Heart right ventricle (tissue), 16 donors: ENCODE measurements around the gene SLC39A10. TPM values are rescaled to one million over a fixed set of nuclear protein-coding genes. Genes with fewer than 3 reads are reported as not detected.

Experiments
- ATAC-seq, 8 donors: fragments of 200-7000 bp; cut with Tn5 transposase; one replicate each; pipeline ENCODE4 v1.9.1; 2020; ENCODE audit warnings: mild to moderate bottlenecking in 8 of 8, moderate library complexity in 8 of 8, moderate number of reproducible peaks in 1 of 8
- DNase-seq, 2 donors: peaks; one replicate each; pipeline ENCODE4 v3.0.0-alpha.2; 2020
- H3K27ac ChIP-seq, 10 donors: fragments of 200-600 bp; sonication (generic) in 2 of 10; one replicate each; pipeline versions ENCODE4 v1.5.0 to v1.8.0; 2020 to 2022; ENCODE audit warnings: mild to moderate bottlenecking in 3 of 10
- H3K27me3 ChIP-seq, 7 donors: fragments of 200-600 bp; one replicate each; pipeline ENCODE4 v1.8.0; 2021 to 2022; ENCODE audit warnings: mild to moderate bottlenecking in 2 of 7
- H3K36me3 ChIP-seq, 9 donors: fragments of 200-600 bp; sonication (generic) in 1 of 9; one replicate each; pipeline versions ENCODE4 v1.5.0 to v1.8.0; 2020 to 2022; ENCODE audit warnings: mild to moderate bottlenecking in 2 of 9
- H3K4me1 ChIP-seq, 9 donors: fragments of 200-600 bp; sonication (generic) in 1 of 9; one replicate each; pipeline versions ENCODE4 v1.5.0 to v1.8.0; 2020 to 2022; ENCODE audit warnings: mild to moderate bottlenecking in 4 of 9
- H3K4me3 ChIP-seq, 10 donors: fragments of 200-600 bp; sonication (generic) in 2 of 10; one replicate each; pipeline versions ENCODE4 v1.5.0 to v1.8.0; 2020 to 2022; ENCODE audit warnings: mild to moderate bottlenecking in 7 of 10, moderate library complexity in 2 of 10
- H3K9me3 ChIP-seq, 11 donors: fragments of 200-600 bp in 10 of 11; sonication (generic) in 2 of 11; one replicate each; pipeline versions ENCODE4 v1.5.0 to v1.8.0; 2013 to 2022; ENCODE audit warnings: mild to moderate bottlenecking in 2 of 11, control low read depth in 1 of 11, moderate library complexity in 1 of 11
- CTCF ChIP-seq, 9 donors: fragments of 200-600 bp; sonication (generic) in 2 of 9; IDR thresholded peaks; one replicate each; pipeline versions ENCODE4 v1.5.0 to v1.8.0; 2021 to 2022; ENCODE audit warnings: antibody characterized with exemption in 9 of 9, mild to moderate bottlenecking in 5 of 9, moderate library complexity in 1 of 9
- WGBS, 2 donors: extraction: QIAGEN DNeasy Blood & Tissue Kit; methylation state at CpG; one replicate each; pipeline ENCODE4 v1.1.7; 2013; ENCODE audit warnings: inconsistent platforms in 1 of 2; 5-methylcytosine and 5-hydroxymethylcytosine counted together
- intact Hi-C, 10 donors: fragments of 100-400 bp; cut with DNase I; formaldehyde crosslinking; loops; one replicate each; pipeline versions ENCODE4 v1.11.1 to v1.14.2; 2022
- polyA plus RNA-seq, 2 donors: library from polyadenylated mRNA; stranded (reverse); fragments of 200-250 nt; gene quantifications; one replicate each; pipeline ENCODE4 v1.2.3, GENCODE V29; 2013
- total RNA-seq, 10 donors: library from RNA; stranded (reverse); fragmentation: NEBNext Ultra II Directional in 3 of 10; extraction: Animal tissue kit (Norgen Biotek cat#: 25700) in 3 of 10; gene quantifications; one replicate each; pipeline versions ENCODE4 v1.2.1 to v1.2.4, GENCODE V29; 2021 to 2023
- donor health status: Arrhythmogenic right ventricular cardiomyopathy.
- donor health status: ischemic (EF 13 %, LVEDD 7.1; RV severe dilation, severe dysfunction).
- donor health status: healthy with polysubstance abuse.
- donor health status: DM: no; HTN: yes; CAD: no.
- donor health status: DM: no; HTN: no; CAD: no.
- donor health status: ischemic (EF 25% LVEDD 6.9; RV normal size, moderate dysfunction).
- donor health status: ischemic (EF 25% LVEDD 5.7; RV mildly dilated, moderate dysfunction).
- donor health status: healthy.
- donor health status: DM: yes; HTN: yes; CAD: no.
- donor health status: Ischemic cardiomyopathy.
- donor health status: ischemic (EF 35%, LVEDD 5.7; RV mildly dilated, moderate dysfunction).
- donor health status: nonischemic (EF 11% LVEDD 7.7; RV severe dilation, severe dysfunction).
- donor health status: DM: yes; HTN: yes; CAD: no.
- donor health status: PGD.
- donor health status: ischemic (EF 29% LVEDD 5.4; RV normal size, mild dysfunction).
- donor health status: nonischemic (EF 23%, LVEDD 6.1; RV moderate dilation, normal function).

The SLC39A10 gene
- total and polyA plus RNA-seq, 12 donors: 5.9 to 12.9 (median 8.3) TPM

- no peak for TF ChIP-seq CTCF (IDR thresholded peaks at IDR 0.05)
- Histone ChIP-seq H3K27me3 (no peaks in the 10 kb centered on the region), H3K4me3 (no peak overlapping the region), H3K27ac (no peak overlapping the region), H3K36me3 (peaks cover 0 to 7% (median 0%) of the 10 kb centered on the region in 9 donors), H3K4me1 (no peaks in the 10 kb centered on the region), H3K9me3 (no peaks in the 10 kb centered on the region)
- ATAC-seq (no peak), DNase-seq (no peak)
- intact Hi-C loops: no loop called here
- 91 to 92% methylated on average over 4 of the region's 4 CpGs for WGBS, 2 donors
Observed at GRCh38 chr2:195672674-195673073, 15.6 kb downstream of the SLC39A10 start.

GRCh38 chr2:195674491-195675221, 17.6 kb downstream of the SLC39A10 start:
- intact Hi-C loops: no loop called here
- Histone ChIP-seq H3K4me1 (no peaks in the 10 kb centered on the region), H3K27ac (no peak overlapping the region), H3K9me3 (no peaks in the 10 kb centered on the region), H3K4me3 (no peak overlapping the region), H3K36me3 (peaks cover 0 to 7% (median 0%) of the 10 kb centered on the region in 9 donors), H3K27me3 (no peaks in the 10 kb centered on the region)
- no peak for TF ChIP-seq CTCF (IDR thresholded peaks at IDR 0.05)
- ATAC-seq (no peak), DNase-seq (no peak)
- WGBS, 2 donors: 96 to 99% methylated on average over 4 of the region's 4 CpGs

GRCh38 chr2:195675783-195676427, 18.9 kb downstream of the SLC39A10 start:
- TF ChIP-seq CTCF (IDR thresholded peaks at IDR 0.05): no peak
- no peak for ATAC-seq
- Histone ChIP-seq H3K27ac (no peak overlapping the region), H3K27me3 (no peaks in the 10 kb centered on the region), H3K36me3 (peaks cover 0 to 16% (median 7%) of the 10 kb centered on the region in 9 donors), H3K9me3 (no peaks in the 10 kb centered on the region), H3K4me1 (no peaks in the 10 kb centered on the region), H3K4me3 (no peak overlapping the region)
- intact Hi-C loops: no loop called here
- no peak for DNase-seq
- WGBS, 2 donors: 96 to 99% methylated on average over 7 of the region's 7 CpGs

GRCh38 chr2:195677290-195677689, 20.3 kb downstream of the SLC39A10 start:
- intact Hi-C loops: no loop called here
- Histone ChIP-seq H3K9me3 (no peaks in the 10 kb centered on the region), H3K4me3 (no peak overlapping the region), H3K36me3 (peaks cover 0 to 25% (median 7%) of the 10 kb centered on the region in 9 donors), H3K27me3 (no peaks in the 10 kb centered on the region), H3K4me1 (no peaks in the 10 kb centered on the region), H3K27ac (no peak overlapping the region)
- TF ChIP-seq CTCF (IDR thresholded peaks at IDR 0.05): no peak
- WGBS, 2 donors: 97 to 100% methylated on average over 2 of the region's 2 CpGs
- DNase-seq (no peak), ATAC-seq (no peak)
